CD4-positive, alpha-beta T cell (primary cell): ENCODE measurements around the gene SEC24D. TPM values are rescaled to one million over a fixed set of nuclear protein-coding genes. Genes with fewer than 3 reads are reported as not detected.

Experiments
- ATAC-seq: fragments of 200-7000 bp; cut with Tn5 transposase; one replicate; pipeline ENCODE4 v1.10.0; 2022; ENCODE audit warnings: mild to moderate bottlenecking; ENCODE audit not compliant: poor library complexity
- CTCF ChIA-PET: fragments of 350-600 bp; sonication (Branson Sonifier 250); formaldehyde crosslinking; loops from one replicate; lab custom pipeline; 2021; ENCODE audit warnings: antibody characterized with exemption, inconsistent platforms; lab: Charles Lee
- POLR2A ChIA-PET: fragments of 350-600 bp; sonication (Branson Sonifier 250); formaldehyde crosslinking; loops from one replicate; lab custom pipeline; 2021; ENCODE audit warnings: antibody characterized with exemption, inconsistent platforms; lab: Charles Lee
- DNase-seq, 14 experiments: peaks; one replicate each; pipeline ENCODE4 v3.0.0-alpha.2; 2013 to 2020; ENCODE audit warnings: mixed read lengths in 2 of 14
- H3K27ac ChIP-seq, 2 donors: one replicate each; pipeline versions ENCODE4 v1.5.1 to v1.7.0; 2013; ENCODE audit warnings: low read length in 2 of 2, low read depth in 1 of 2, mild to moderate bottlenecking in 1 of 2
- H3K27me3 ChIP-seq, 2 experiments: 1 replicate in 1 of 2; 2 replicates in 1 of 2; pipeline versions ENCODE4 v1.6.1 to v1.7.0; 2013; ENCODE audit warnings: low read length in 2 of 2, control low read depth in 1 of 2, mild to moderate bottlenecking in 1 of 2, moderate library complexity in 1 of 2; ENCODE audit not compliant: insufficient read depth in 2 of 2, control insufficient read depth in 1 of 2
- H3K36me3 ChIP-seq: one replicate; pipeline ENCODE4 v1.6.1; 2013; ENCODE audit warnings: low read length, control low read depth; ENCODE audit not compliant: insufficient read depth
- H3K4me1 ChIP-seq: one replicate; pipeline ENCODE4 v1.6.1; 2013; ENCODE audit warnings: low read length, control low read depth; ENCODE audit not compliant: insufficient read depth
- H3K4me3 ChIP-seq: one replicate; pipeline ENCODE4 v1.5.1; 2013; ENCODE audit warnings: mild to moderate bottlenecking, low read length, moderate library complexity
- H3K9me3 ChIP-seq, 2 experiments: 1 replicate in 1 of 2; 2 replicates in 1 of 2; pipeline versions ENCODE4 v1.6.1 to v1.7.0; 2013; ENCODE audit warnings: low read length in 2 of 2, mild to moderate bottlenecking in 2 of 2, control low read depth in 1 of 2, moderate library complexity in 1 of 2; ENCODE audit not compliant: control insufficient read depth in 1 of 2, insufficient read depth in 1 of 2
- H3K27ac Mint-ChIP-seq: one replicate; pipeline ENCODE4 v1.8.0; 2020; ENCODE audit warnings: mixed read lengths
- H3K27me3 Mint-ChIP-seq: one replicate; pipeline ENCODE4 v1.8.0; 2021; ENCODE audit warnings: mixed read lengths
- H3K36me3 Mint-ChIP-seq: one replicate; pipeline ENCODE4 v1.8.0; 2021; ENCODE audit warnings: low read depth, mixed read lengths
- H3K4me1 Mint-ChIP-seq: one replicate; pipeline ENCODE4 v1.8.0; 2021; ENCODE audit warnings: low read depth, mixed read lengths
- H3K4me3 Mint-ChIP-seq: one replicate; pipeline ENCODE4 v1.8.0; 2020; ENCODE audit warnings: mild to moderate bottlenecking, mixed read lengths
- H3K9me3 Mint-ChIP-seq: one replicate; pipeline ENCODE4 v1.8.0; 2020; ENCODE audit warnings: mixed read lengths
- CTCF ChIP-seq: fragments of 200-600 bp; IDR thresholded peaks from one replicate; pipeline ENCODE4 v1.8.0; 2022; ENCODE audit warnings: antibody characterized with exemption, mild to moderate bottlenecking
- intact Hi-C, 2 experiments: fragments of 100-400 bp; cut with DNase I in 1 of 2; cut with micrococcal nuclease in 1 of 2; formaldehyde crosslinking; loops; one replicate each; pipeline versions ENCODE4 v1.15.1 to v1.9.0; 2023 to 2025; cut with DNase I, micrococcal nuclease
- total RNA-seq, 174 experiments: library from RNA in 2 of 174; stranded (reverse) in 2 of 174; gene quantifications; one replicate each; pipeline ENCODE4 v1.2.3 and lab custom pipeline; 2021 to 2026

The SEC24D gene
- total RNA-seq, 2 experiments from 2014 or later, result 13.9 to 14.8 TPM

GRCh38 chr4:118755438-118756226, 80.3 kb downstream of the SEC24D start:
- ChIA-PET POLR2A (no interaction called here), CTCF (no interaction called here)
- no peaks in the 10 kb centered on the region for H3K27me3 Mint-ChIP-seq
- H3K4me3 ChIP-seq, result no peak overlapping the region
- no peak for DNase-seq
- TF ChIP-seq CTCF, result no peak
- no peak overlapping the region for H3K4me3 Mint-ChIP-seq
- ATAC-seq, result no peak
- no peak overlapping the region for H3K27ac Mint-ChIP-seq
- H3K36me3 Mint-ChIP-seq, result peaks cover 67% of the 10 kb centered on the region
- peaks cover 34% of the 10 kb centered on the region for H3K36me3 ChIP-seq
- no peaks in the 10 kb centered on the region for H3K27me3 ChIP-seq
- no peaks in the 10 kb centered on the region for H3K9me3 Mint-ChIP-seq
- H3K9me3 ChIP-seq, result no peaks in the 10 kb centered on the region
- H3K4me1 Mint-ChIP-seq, result no peaks in the 10 kb centered on the region
- H3K4me1 ChIP-seq, result no peaks in the 10 kb centered on the region
- no peak overlapping the region for H3K27ac ChIP-seq
- intact Hi-C loops, result no loop called here

GRCh38 chr4:118754890-118755289, 81.0 kb downstream of the SEC24D start:
- DNase-seq (no peak), ATAC-seq (no peak)
- no peaks in the 10 kb centered on the region for H3K9me3 ChIP-seq
- Mint-ChIP-seq H3K4me1 (no peaks in the 10 kb centered on the region), H3K27ac (no peak overlapping the region), H3K9me3 (no peaks in the 10 kb centered on the region), H3K4me3 (no peak overlapping the region), H3K27me3 (no peaks in the 10 kb centered on the region), H3K36me3 (peaks cover 65% of the 10 kb centered on the region)
- no peaks in the 10 kb centered on the region for H3K27me3 ChIP-seq
- POLR2A ChIA-PET, result no interaction called here
- CTCF ChIA-PET, result no interaction called here
- no peak for TF ChIP-seq CTCF
- peaks cover 40% of the 10 kb centered on the region for H3K36me3 ChIP-seq
- no peak overlapping the region for H3K4me3 ChIP-seq
- intact Hi-C loops, result no loop called here
- H3K27ac ChIP-seq, result no peak overlapping the region
- no peaks in the 10 kb centered on the region for H3K4me1 ChIP-seq

- POLR2A ChIA-PET, result no interaction called here
These were observed 82.2 kb downstream of the SEC24D start for GRCh38 chr4:118753685-118754084.

More at GRCh38 chr4:118753685-118754084, 82.2 kb downstream of the SEC24D start:
- Mint-ChIP-seq H3K36me3 (peaks cover 57% of the 10 kb centered on the region), H3K4me1 (no peaks in the 10 kb centered on the region), H3K27me3 (no peaks in the 10 kb centered on the region), H3K27ac (no peak overlapping the region), H3K9me3 (no peaks in the 10 kb centered on the region), H3K4me3 (no peak overlapping the region)
- Histone ChIP-seq H3K36me3 (peaks cover 40% of the 10 kb centered on the region), H3K9me3 (no peaks in the 10 kb centered on the region), H3K4me1 (no peaks in the 10 kb centered on the region), H3K27ac (no peak overlapping the region), H3K4me3 (no peak overlapping the region), H3K27me3 (no peaks in the 10 kb centered on the region)
- ATAC-seq (no peak), DNase-seq (no peak)
- CTCF ChIA-PET, result interaction anchor here (1.0 kb wide), 1 partner anchor 38 kb away, joined by 3 read pairs; no protein-coding TSS in a partner anchor
- intact Hi-C loops, result no loop called here
- no peak for TF ChIP-seq CTCF
